ENCODE results near the gene BIN1.

BIN1 gene

GRCh38 chr2:127059559-127059958 is 47.4 kb downstream of the BIN1 start:
- no peak for DNase-seq (ENCODE audit: low read depth in 2 of 2)

- DNase-seq (ENCODE audit: low read depth in 2 of 2) = no peak
Observed at GRCh38 chr2:127058954-127059252, 48.1 kb downstream of the BIN1 start.

DNA sequence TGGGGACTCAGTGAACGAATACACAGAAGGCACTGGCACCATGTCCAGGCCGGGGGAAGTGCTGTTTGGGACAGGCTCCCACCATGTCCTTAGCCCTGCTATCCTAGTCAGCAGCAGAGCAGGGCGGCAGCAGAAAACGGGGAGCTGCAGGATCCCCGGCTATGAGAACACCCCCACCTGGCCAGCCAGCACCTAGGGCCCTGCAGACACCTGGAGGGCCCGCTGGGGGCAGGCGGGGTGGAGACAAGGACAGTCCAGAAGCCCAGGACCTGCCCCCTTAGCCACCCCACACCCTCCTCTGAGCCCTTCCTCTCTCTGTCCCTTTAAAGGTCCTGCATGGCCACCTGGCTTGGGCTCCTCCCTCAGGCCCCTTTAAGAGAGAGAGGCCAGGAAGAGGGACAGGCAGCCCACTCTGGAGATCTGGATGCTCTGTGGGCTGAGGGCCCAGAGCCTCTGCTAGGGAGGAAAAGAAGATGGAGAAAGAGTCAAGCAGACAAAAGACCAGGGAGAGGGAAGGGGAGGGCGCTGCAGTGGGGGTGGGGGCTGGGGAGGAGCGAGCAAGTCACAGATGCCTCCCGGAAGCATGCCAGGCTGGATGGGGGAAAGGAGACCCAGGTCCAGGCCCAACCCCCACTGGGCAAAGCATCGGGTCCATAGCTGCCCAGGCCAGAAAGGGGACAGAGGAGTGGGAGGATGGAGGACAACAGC is 48.6 kb downstream of the BIN1 start:
- DNase-seq (ENCODE audit: low read depth in 2 of 2) = no peak

DNA sequence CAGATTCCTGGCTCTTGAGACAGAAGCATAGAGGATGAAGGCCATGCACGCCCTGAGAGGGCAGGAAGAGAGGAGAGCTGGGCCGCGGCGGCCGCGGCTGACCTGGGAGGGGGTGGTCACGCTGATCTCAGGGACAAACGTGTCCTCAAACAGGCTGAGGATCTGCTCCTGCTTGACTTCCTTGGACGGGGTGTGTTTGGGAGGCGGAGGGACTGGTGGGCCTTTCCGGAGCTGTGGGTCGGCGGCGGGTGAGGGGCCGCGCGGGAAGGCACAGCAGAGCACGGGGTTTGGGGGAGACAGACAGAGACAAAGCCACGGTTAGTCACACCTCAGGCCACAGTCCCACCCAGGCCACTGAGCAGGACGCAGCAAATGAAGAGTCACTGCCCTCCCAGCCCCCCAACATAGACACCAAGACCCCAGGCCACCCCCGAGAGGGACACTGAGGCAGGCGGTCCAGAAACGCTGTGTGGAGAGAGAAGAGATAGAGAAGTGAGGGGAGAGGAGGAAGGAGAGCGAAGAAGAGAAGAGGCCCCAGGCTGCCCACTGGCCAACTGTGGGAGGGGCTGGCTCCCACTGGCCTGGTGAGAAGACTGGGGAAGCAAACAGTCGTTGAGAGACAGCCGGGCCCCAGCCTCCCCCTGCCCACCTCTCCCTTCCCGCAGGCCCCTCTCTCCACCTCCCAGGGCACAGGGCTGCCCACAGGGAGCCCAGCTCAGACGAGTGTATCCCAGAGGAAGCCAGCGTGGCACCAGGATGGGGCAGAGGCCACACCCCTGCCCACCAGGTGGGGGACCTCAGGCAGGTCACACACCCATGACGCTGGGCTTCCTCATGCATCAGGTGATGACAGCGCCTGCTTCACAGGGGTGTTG is 49.3 kb downstream of the BIN1 start:
- no peak for DNase-seq (ENCODE audit: low read depth in 2 of 2)

- no peak for DNase-seq (ENCODE audit: low read depth in 2 of 2)
Observed at GRCh38 chr2:127056631-127057370, 50.2 kb downstream of the BIN1 start.

DNA sequence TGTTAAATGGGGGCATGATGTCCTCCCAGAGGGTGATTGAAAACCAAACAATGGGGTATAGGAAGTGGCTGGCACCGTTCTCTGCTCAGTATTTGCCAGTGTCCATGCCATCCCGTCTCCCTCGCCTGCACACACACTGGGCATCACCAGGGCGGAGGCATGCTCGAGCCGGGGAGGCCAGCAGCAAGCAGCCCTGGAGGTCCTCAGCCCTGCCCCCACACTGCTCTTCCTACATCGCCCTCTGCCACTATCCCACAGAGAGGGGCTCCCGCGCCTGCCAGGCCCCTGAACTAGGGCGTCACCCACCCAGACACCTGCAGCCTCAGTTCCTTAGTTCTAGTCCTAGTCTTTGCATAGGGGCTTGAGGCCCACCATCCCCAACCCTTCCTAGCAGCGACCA is 50.9 kb downstream of the BIN1 start:
- DNase-seq (ENCODE audit: low read depth in 2 of 2) = no peak

DNA sequence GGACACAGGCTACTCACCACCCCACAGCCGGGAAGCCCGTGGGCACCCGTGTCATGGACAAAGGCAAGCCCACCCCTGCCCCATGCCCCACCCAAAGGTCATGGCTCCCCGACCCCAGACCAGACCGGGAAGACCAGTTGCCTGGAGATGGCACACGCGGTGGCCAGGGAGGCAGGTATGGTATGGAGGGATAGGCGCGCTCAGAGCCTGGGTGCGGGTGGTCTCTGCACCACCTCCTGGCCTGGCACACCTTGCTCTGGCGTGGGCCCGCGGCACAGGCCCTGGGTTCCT is 51.2 kb downstream of the BIN1 start:
- no peak for DNase-seq (ENCODE audit: low read depth in 2 of 2)

DNA sequence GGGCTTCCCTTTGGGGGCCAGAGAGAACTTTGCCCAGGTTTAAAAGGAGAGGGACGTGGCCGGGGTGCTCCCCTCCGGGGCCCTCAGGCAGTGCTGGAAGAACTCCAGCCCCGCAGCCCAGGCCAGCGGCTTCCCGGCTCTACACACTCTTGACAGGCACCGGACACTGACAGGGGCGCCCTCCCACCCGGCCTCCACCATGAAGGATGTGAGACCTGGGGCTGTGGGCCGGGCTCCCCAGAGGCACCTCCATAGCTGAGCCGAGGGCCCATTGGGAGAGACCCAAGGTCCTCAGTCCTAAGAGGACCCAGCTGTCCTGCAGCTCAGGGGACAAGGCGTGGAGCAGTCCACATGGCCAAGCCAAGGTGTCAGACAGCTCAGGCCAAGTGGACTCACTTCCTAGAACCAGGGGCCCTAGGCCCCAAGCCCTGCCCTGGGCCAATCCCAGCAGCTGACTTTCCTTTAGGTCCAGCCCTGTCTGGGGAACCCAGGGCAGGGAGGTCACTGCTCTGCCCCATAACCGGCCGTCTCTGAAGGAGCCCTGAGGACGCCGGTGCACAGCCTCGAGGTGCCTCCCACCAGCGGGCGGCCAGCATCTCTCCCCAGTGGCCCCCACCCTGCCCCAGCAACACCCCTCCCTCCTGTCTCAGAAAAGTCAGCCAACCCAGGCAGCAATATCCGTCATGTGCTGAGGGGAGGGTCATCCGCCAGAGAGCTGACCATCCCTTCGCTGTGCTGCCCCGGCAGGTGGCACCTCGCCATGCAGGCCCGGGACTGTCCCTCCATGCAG is 51.8 kb downstream of the BIN1 start:
- DNase-seq (ENCODE audit: low read depth in 2 of 2) = no peak

- no peak for DNase-seq (ENCODE audit: low read depth in 2 of 2)
Observed at GRCh38 chr2:127054604-127054930, 52.4 kb downstream of the BIN1 start.

GRCh38 chr2:127053731-127054603 is 53.0 kb downstream of the BIN1 start:
- no peak for DNase-seq (ENCODE audit: low read depth in 2 of 2)

DNA sequence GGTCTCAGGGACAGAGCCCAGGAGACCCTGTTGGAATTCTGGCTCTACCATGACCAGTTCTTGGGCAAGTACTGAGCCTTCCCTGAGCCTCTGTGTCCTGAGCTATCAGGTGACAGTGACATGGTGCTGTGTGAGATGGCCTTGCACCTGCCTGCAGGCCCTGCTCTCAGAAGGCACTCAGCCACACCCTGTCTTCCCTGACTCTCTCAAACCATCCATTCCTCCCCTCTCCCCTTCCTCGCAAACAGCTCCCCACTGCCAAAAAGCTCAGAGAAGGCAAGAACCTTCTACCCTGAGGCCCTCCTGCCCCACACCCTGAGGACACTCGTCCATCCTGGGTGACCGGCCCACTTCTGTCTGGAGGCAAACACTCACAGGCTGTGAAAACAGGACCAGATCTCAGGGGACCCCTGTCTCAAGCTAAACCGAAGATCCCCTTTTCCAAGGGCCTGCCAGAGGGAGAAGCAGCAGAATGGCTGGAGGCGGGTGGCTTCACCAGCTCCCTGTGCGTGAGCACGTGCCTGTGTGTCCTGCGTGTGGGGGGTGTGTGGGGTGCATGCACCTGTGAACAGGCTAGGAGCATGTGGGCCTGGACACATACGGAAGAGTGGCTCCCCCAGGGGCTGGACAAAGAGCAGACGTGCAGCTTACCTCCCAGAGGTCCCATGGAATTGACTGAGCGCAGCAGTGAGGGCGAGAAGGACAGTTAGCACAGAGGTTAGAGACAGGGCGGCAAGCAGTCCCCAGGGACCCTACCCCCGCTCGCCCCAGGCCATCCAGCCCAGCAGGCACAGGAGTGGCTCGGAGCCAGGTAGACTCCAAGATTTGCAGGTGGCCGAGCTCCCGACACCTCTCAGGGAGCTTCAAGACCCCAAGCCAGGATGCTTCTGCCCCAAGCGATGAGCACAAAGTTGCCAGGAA is 53.9 kb downstream of the BIN1 start:
- DNase-seq (ENCODE audit: low read depth in 2 of 2) = no peak

- no peak for DNase-seq (ENCODE audit: low read depth in 2 of 2)
Observed at GRCh38 chr2:127052057-127052770, 54.7 kb downstream of the BIN1 start.

DNA sequence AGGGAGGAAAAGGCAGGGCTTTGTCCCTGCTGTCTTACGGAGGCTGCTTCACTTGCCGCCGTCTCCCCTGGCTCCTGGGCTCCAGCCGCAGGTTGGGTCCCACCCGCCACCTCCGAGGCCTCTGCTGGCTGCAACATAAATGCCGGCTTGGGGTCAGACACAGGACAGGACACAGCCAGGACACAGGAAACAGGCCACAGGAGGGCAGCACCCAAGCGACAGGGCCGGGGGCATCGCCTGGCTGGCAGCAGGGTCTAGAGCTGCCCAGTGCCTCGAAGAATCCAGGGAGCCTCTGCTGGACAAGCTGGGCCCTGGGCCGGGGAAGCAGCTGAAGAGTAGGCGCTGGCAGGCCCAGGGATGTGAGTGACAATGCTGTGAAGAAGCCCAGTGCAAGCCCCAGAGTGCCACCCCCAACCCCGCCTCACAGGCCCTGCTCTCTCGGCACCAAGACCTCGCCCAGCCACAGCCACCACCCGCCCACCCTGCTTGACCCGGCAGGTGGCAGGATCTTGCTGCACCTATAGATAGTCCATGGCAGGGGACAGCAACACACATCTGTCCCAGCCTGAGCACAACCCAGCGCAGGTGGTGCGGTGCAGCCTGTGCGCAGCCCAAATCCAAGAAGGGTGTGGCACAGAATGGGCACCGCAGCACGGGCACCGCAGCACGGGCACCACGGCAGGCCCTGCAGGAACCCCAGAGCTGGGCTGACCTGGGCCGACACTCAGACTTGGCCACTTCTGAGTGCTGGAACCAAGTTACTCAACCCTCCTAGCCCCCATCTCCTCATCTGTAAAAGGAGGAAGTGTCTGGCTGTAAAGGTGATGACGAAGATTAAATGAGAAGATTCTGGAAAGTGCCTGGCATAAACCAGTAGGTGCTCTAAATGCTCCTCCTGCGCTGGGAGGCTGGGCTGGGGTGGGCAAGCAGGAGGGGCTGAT is 55.6 kb downstream of the BIN1 start:
- no peak for DNase-seq (ENCODE audit: low read depth in 2 of 2)

- DNase-seq (ENCODE audit: low read depth in 2 of 2) = no peak
Observed at GRCh38 chr2:127050803-127051115, 56.2 kb downstream of the BIN1 start.

- peak; percentile 42 to 67 for DNase-seq (ENCODE audit: low read depth in 2 of 2)
Observed at GRCh38 chr2:127049927-127050802, 56.8 kb downstream of the BIN1 start.

DNA sequence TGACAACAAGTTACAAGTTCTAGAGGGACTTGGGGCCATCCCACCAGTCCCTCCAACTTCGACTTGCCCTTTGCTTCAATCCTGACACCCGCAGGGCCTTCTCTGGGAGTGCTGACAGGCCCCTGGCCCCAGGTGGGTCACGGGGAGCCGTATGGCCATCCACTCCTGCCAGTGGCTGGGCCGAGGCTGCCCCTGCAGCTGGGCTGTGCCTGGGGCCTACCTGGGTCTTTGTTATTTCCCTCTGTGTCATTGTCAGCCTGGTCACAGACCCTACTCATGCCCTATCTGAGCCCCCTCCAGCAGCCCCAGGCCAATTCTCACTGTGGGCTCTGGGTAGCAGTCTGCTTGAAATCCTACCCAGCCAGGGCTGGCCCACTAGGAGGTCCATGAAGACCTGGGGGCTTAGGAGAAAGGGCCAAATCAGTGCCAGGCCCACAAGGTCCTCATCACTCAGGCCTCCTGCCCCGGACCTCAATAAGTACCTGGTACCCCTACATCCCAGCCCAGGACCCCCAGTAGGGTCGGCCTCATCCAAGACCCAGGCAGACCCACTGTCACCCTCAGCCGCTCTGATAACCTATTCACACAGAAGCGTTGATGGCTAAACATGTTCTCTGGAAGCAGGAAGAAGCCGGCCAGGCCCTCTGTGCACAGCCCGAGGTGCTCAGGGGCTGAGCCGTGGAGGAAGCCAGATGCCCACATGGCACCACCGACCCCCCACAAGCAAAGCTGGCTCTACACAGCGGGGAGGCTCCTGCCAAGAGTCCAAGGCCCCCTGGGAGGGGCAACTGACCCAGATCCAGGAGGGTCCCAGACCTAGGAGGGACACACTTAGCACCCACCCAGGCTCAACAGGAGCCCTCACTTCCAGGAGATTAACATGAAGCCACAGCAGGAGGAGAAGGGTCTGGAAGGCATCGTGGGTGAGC is 57.7 kb downstream of the BIN1 start:
- DNase-seq (ENCODE audit: low read depth in 2 of 2) = no peak

DNA sequence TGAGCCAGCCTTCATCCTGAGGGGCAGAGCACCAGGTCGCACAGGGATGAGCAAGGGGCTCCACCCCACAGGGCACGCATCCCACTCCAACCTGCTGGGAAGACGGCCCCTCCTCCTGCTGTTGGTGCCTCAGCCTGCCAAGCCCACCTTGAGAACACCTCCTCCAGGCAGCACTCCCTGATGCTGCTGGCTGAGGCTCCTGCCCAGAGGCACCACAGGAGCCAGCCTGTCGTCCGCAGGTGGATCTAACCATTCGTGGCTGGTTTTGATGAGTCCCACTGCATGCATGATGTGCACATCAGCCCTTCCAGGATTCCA is 58.4 kb downstream of the BIN1 start:
- no peak for DNase-seq (ENCODE audit: low read depth in 2 of 2)
